Measurements from ENCODE around the gene GNB1. TPM values are rescaled to one million over a fixed set of nuclear protein-coding genes. Genes with fewer than 3 reads are reported as not detected.
A peak's percentile ranks its signal among the peaks of the same experiment; 100 is the strongest.
"Not testable (repeated sequence)": the region's sequence is repeated elsewhere in the genome, so short reads cannot be mapped to it uniquely, and the experiment has no call there.

The GNB1 gene
- total RNA-seq, 4 donors from 2014 or later = 112 to 266 (median 236) TPM

DNA sequence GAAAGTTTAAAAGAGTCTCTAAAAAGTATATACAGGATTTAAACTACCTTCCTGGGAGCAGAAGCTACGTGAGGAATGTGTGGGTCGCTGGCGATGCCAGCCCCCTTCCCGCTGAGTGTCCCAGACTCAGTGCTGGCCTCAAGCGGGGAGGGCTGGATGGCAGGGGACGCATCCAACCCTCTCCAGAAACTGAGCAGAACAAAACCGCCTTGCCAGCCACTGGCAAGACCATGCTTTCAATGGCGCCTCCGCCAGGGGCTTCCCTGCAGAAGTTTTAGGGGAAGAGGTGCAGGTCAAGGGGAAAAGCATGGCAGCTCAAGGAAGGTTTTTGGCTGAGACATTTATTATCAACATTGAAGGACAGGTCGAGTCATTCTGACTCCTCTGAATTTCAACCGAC, 138.7 kb downstream of the GNB1 start:
- peaks cover 0 to 52% (median 0%) of the 10 kb centered on the region in 3 donors for H3K36me3 ChIP-seq
- H3K4me1 ChIP-seq = no peaks in the 10 kb centered on the region
- DNase-seq = no peak
- no peaks in the 10 kb centered on the region for H3K9me3 ChIP-seq
- TF ChIP-seq, protein P1, sequence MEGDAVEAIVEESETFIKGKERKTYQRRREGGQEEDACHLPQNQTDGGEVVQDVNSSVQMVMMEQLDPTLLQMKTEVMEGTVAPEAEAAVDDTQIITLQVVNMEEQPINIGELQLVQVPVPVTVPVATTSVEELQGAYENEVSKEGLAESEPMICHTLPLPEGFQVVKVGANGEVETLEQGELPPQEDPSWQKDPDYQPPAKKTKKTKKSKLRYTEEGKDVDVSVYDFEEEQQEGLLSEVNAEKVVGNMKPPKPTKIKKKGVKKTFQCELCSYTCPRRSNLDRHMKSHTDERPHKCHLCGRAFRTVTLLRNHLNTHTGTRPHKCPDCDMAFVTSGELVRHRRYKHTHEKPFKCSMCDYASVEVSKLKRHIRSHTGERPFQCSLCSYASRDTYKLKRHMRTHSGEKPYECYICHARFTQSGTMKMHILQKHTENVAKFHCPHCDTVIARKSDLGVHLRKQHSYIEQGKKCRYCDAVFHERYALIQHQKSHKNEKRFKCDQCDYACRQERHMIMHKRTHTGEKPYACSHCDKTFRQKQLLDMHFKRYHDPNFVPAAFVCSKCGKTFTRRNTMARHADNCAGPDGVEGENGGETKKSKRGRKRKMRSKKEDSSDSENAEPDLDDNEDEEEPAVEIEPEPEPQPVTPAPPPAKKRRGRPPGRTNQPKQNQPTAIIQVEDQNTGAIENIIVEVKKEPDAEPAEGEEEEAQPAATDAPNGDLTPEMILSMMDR (IDR thresholded peaks at IDR 0.05) = no peak
- no peak for TF ChIP-seq POLR2A (IDR thresholded peaks at IDR 0.05)
- H3K4me3 ChIP-seq = no peak overlapping the region
- H3K27ac ChIP-seq = no peak overlapping the region
- no peaks in the 10 kb centered on the region for H3K27me3 ChIP-seq

DNA sequence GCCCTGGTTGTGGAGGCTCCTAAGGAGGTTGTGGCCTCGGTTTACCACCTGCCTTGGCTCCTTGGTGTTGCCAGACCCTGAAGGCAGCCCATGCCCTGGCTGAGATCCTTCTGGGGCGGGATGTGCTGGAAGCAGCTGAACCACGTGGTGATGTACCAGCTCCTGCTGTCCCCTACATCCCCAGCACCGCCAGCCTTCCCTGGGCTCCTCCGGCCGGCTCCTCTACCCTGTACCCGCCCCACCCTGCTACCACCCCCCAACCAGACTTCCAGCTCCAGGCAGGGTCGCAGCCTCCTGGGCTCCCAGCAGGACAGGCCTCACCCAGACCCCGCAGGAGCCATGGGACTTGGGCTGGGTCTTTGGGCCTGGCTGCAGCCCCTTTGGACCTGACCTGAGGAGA, 140.9 kb downstream of the GNB1 start:
- H3K36me3 ChIP-seq = peaks cover 0 to 29% (median 0%) of the 10 kb centered on the region in 3 donors
- not testable (repeated sequence) for H3K4me1 ChIP-seq, H3K27me3 ChIP-seq, H3K4me3 ChIP-seq, DNase-seq, H3K9me3 ChIP-seq, H3K27ac ChIP-seq

DNA sequence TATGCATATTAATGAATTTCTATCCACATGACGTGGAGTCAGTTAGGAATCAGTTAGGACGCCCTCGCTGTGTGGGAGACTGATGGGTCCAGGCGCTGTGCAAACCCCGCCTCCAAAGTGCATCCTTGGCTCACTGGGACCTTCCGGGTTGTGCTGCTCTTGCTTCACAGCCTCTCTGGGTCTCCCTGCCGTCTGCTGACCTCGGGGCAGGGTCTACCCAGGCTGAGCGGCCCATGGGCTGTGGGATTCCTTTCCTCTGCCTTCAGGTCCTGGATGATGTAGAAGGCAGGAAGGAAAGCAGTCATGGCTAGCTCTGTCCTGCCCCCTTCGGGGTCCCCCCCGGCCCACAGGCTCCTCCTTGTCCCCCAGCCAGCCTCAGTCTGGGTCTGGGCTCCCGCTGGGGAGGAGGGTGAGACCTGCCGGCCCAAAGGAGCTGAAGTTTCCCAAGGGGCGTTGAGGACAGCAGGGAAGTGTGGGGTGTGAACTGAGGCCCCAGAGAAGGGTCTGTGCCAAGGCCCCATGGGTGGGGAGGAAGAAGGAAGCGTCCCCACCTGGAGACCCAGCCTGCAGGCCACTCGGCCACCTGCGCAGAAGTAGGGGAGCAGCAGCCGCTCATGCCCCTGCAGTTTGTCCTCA, 142.1 kb downstream of the GNB1 start:
- Histone ChIP-seq H3K9me3 (no peaks in the 10 kb centered on the region), H3K27me3 (no peaks in the 10 kb centered on the region), H3K27ac (no peak overlapping the region), H3K4me3 (no peak overlapping the region), H3K4me1 (no peaks in the 10 kb centered on the region), H3K36me3 (peaks cover 0 to 18% (median 0%) of the 10 kb centered on the region in 3 donors)
- DNase-seq = peak in 1 of 3 donors; percentile 37
- no peak for TF ChIP-seq POLR2A (IDR thresholded peaks at IDR 0.05)
- TF ChIP-seq, protein P1 (IDR thresholded peaks at IDR 0.05) = no peak

DNA sequence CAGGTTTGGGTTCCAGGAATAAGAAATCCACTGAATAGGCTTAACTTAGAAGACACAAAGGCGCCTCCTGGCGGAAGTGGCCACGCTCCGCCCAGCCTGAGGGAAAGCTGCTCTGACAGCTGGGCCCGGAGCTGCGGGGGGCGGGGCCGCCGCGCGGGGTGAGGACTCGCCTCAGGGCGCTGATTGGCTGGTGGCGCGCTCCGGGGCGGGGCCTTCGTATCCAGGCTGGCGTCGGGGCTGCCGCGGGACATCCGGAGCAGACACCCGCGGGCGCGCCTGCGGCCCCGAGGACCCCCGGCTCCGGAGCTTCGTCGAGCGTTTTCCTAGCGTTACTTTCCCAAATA, 144.3 kb downstream of the GNB1 start:
- not testable (repeated sequence) for H3K9me3 ChIP-seq
- peak overlapping the region in 3 of 4 donors; percentile 47 to 61 (median 53) for H3K4me3 ChIP-seq

DNA sequence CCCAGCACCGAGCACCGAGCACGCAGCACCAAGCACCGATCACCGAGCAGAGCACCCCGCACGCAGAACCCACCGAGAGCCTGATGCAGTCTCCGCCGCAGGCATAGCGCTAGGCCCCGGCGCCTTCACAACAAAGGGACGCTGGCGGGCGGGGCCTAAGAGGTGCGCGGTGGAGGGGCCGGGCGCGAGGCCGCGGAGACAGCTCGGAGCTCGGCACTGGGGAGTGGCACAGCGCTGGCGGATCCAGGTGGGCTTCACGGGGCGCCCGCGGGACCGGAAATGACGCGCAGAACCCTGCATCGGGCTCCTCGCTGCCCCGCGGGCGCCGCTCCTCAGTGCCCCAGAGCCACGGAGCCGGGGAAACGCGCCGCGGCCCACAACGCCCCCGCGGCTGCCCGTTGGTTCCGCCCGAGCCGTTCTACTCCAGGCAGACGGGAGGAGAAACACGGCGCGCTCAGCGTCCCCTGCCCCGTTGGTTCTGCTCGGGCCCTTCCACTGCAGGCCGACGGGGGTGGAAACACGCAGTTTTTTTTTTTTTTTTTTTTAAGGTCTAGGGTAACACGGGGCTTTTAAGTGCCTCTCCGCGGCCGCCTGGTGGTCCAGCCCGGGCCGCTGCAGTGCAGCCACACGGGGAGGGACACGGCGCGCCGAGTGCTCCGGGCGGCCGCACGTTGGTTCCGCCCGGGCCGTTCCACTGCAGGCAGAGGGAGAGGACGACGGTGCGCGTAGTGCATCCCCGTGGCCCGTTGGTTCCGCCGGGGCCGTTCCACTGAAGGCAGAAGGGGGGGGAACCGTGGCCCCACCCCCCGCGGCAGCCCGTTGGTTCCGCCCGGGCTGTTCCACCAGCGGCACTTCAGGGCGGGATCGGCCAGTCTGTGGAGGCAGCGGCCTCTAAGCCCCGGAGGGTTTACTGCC, 145.0 kb downstream of the GNB1 start:
- peak overlapping the region in 3 of 4 donors; percentile 87 to 91 (median 88) for H3K27ac ChIP-seq
- TF ChIP-seq, protein P1 (IDR thresholded peaks at IDR 0.05) = peak in 3 of 6 experiments; percentile 34 to 77 (median 35)
- peak in 1 of 2 donors; percentile 55 for TF ChIP-seq POLR2A (IDR thresholded peaks at IDR 0.05)
- H3K9me3 ChIP-seq, H3K4me1 ChIP-seq, H3K27me3 ChIP-seq, H3K36me3 ChIP-seq: not testable (repeated sequence)
- peak; percentile 77 to 95 (median 83) for DNase-seq
- peak overlapping the region in 3 of 4 donors; percentile 47 to 61 (median 53) for H3K4me3 ChIP-seq

More for the DNA sequence above, 144.3 kb downstream of the GNB1 start:
- not testable (repeated sequence) for H3K36me3 ChIP-seq, H3K4me1 ChIP-seq, H3K27me3 ChIP-seq, DNase-seq
- peak overlapping the region in 3 of 4 donors; percentile 87 to 91 (median 88) for H3K27ac ChIP-seq

DNA sequence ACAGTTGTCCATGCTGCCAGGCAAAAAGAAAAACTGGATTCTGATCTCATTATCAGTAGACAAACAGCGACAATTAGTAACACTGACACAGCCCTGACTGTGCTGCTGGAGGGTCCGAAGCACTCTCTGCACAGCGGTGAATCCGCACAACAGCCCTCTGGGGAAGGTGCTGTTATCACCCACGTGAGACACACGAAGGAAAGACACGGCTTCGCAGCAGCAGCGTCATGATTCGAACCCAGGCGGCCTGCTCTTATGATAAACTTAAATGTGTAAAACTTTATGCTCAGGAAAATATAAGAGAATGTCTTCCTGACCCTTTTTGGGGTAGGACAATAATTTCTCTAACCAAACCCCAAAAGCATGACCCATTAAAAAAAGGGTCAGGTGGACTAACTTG, 148.4 kb downstream of the GNB1 start:
- not testable (repeated sequence) for H3K4me1 ChIP-seq, H3K36me3 ChIP-seq, DNase-seq, H3K4me3 ChIP-seq, H3K27ac ChIP-seq, H3K27me3 ChIP-seq, H3K9me3 ChIP-seq

DNA sequence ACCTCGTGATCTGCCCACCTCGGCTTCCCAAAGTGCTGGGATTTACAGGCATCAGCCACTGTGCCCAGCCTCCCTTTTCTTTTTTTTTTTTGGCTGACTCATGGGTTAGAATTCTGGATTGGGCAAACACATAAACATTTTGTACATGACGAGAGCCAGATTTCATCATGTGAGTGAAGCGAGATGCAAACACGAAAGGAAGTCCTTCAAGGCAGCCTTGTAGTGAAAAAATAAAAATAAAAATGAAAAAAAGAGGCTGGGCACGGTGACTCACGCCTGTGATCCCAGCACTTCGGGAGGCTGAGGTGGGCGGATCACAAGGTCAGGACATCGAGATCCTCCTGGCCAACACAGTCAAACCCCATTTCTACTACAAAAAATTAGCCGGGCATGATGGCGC, 149.9 kb downstream of the GNB1 start:
- not testable (repeated sequence) for H3K4me1 ChIP-seq, H3K27me3 ChIP-seq, H3K9me3 ChIP-seq, H3K36me3 ChIP-seq, DNase-seq, H3K4me3 ChIP-seq
- H3K27ac ChIP-seq = peak overlapping the region in 2 of 4 donors; percentile 52

DNA sequence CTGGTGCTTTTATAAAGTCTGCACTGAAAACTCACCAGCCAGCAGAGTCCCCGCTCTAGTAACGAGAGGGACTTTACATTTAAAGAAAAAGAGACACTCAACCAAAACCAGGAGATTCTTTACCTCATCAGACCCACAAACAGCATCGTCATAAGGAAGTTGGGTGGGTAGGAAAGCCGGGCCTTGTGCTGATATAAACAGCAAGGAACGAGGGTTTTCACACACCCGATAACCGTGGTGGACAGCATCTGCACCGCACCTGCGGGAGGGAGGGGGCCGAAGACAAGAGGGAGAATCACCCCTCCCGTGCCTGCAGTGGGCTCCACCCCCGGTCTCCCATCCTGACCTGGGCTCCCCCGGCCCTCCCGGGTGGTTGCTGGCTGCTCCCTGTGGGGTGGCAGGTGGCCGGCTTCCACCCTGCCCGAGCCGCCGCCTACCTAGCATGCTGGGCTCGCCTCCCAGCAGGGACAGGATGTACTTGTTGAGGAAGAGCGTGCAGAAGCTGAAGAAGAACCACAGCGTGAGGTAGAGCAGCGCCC, 152.0 kb downstream of the GNB1 start:
- not testable (repeated sequence) for H3K27me3 ChIP-seq, H3K36me3 ChIP-seq, H3K4me1 ChIP-seq, H3K27ac ChIP-seq, H3K9me3 ChIP-seq, H3K4me3 ChIP-seq
- peak in 1 of 3 donors; percentile 11 for DNase-seq

DNA sequence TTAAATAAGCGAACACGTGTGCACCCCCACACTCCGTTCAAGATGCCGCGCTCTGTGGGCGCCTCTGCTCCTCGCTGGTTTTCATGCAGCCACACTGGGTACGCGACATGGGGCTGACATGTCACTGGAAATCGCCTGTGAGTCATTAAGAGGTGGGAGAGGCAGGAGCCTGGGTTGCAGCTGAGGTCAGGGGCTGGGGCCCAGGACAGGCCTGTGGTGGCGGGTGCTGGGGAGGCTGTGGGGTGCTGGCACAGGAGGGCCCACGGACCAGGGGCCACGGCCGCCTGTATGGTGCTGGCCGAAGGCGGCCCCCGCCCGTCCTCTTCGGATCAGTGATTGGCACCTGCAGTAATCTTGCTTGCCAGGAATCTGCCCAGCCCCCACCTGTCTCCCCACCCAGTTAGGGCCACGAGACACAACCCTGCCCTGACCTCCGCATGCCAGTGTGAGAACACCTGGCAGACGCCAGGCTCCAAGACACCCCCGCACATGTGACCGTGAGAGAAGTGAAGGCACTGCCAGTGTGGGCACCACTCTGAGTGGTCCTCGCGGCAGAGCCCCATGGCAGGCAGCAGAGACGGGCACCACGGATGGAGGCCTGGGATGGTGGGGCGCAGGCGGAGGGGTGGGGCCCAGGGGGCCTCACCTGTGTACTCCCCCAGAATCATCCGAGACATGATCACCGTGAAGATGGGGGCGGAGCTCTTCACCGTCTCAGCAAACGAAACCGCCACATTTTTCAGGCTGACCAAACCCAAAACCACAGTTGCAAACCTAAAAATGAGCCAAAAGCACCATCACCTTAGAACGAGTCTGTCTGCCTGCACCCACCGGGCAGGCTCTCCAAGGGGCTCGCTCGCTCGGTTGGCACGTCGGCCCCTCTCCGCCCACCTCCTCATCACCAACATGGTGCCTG, 153.0 kb downstream of the GNB1 start:
- not testable (repeated sequence) for H3K4me3 ChIP-seq, H3K9me3 ChIP-seq, H3K36me3 ChIP-seq, H3K4me1 ChIP-seq, H3K27me3 ChIP-seq
- peak in 2 of 3 donors; percentile 15 to 48 for DNase-seq
- H3K27ac ChIP-seq = peak overlapping the region in 1 of 4 donors; percentile 46
